Fibroblast of skin of scalp (primary cell): ENCODE data around the gene PRSS36.
A peak's percentile ranks its signal among the peaks of the same experiment; 100 is the strongest.
"Not testable (repeated sequence)": the region's sequence is repeated elsewhere in the genome, so short reads cannot be mapped to it uniquely, and the experiment has no call there.

ENCODE experiments used
- DNase-seq: peaks from one replicate; pipeline ENCODE4 v3.0.0-alpha.2; 2013

The PRSS36 gene

GRCh38 chr16:31183432-31184428 is 33.9 kb upstream of the PRSS36 start:
- DNase-seq, result no peak

- DNase-seq, result no peak
These were observed 32.5 kb upstream of the PRSS36 start for GRCh38 chr16:31182391-31182790.

DNA sequence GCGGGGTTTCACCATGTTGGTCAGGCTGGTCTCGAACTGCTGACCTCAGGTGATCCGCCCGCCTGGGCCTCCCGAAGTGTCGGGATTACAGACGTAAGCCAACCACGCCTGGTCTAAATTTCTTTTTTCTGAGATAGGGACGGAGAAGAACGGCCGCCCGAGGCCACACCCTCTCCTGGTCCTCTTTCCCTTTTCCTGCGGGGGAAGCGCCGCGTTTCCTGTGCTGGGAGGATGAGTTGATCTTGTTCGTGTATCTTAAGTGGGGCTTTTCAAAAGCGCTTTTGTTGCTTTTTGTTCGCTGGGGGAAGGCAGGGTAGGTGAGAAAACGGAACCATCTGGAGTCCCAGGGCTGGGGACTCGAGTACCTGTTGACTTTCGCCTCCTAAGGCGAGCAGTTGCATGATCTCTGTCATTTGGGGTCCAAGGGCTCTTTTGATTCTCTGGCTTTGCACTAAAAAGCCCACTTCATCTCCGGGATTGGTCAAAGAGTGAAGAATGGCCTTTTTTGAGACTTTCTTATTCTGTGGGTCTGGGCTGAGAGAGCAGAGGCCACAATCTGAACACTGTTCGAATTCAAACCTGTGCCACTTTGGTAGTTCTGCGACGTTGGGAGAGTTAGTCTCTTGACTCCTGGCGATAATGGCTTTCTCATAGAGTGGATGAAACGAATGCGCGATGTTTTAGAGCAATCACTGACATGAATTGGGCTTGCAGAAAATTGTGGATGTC is 31.4 kb upstream of the PRSS36 start:
- no peak for DNase-seq

DNA sequence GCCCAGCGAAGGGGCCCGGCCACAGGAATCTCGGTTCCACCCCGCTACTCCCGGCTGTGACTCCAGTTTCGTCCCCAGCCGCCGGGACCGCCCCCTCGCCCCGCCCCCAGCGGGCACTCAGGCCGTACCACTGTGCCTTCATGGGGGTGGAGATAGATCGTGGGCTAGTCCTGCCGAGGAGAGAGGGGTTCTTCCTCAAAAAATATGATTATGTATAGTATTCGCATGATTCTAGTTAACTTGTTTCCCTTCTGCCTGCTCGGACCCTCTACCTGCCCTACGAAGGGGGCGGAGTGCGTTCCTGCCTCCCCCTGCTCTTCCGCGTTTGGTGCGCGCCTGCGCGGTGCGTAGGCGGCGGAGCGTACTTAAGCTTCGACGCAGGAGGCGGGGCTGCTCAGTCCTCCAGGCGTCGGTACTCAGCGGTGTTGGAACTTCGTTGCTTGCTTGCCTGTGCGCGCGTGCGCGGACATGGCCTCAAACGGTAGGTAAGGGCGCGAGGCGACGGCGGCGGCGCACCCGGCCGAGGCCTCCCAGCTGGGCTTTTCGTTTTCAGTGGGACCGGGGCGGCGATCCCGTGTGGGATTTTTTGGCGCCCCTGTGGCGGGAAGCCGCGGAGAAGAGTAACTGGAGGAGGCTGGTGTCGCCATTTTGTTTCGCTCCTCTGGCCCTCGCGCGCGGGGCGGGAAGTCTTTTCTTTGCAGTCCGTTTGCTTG is 30.0 kb upstream of the PRSS36 start, which contains the start of gene FUS:
FUS (plus strand) TSS at position 393 of the 713 bp plus-strand sequence; CDS start at position 469, 76 bp downstream.
- peak; percentile 90 for DNase-seq

GRCh38 chr16:31179219-31179746 is 29.4 kb upstream of the PRSS36 start:
- DNase-seq, result no peak

DNA sequence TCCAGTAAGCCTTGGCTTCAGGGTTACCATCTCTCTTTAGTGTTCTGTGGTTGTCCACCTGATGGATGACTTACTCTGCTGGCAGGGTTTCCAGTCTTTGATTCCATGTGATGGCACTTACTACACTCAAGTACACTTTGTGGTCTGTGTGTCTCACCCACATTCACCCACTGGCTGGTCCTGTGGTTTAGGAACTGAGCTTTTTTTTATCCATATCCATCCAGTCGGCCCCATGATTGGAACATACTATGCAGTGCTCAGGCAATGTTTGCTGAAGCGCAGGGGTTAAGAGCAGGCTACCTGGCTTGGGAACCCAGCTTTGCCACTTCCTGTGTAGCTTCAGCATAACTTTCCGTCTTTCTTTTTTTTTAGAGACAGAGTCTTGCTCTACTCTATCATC is 27.3 kb upstream of the PRSS36 start:
- DNase-seq, result no peak

DNA sequence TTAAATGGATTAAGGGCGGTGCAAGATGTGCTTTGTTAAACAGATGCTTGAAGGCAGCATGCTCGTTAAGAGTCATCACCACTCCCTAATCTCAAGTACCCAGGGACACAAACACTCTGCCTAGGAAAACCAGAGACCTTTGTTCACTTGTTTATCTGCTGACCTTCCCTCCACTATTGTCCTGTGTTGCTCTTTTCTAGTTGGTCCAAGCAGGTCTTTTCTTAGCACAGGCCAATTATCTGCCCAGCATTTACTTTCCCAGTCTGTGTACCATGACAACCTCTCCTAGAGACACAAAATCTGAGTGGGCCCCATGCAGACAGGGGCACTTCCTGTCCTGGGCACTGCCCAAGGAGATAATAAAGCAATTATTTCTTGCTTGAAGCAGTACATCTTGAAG is 20.2 kb upstream of the PRSS36 start:
- DNase-seq, result not testable (repeated sequence)

DNA sequence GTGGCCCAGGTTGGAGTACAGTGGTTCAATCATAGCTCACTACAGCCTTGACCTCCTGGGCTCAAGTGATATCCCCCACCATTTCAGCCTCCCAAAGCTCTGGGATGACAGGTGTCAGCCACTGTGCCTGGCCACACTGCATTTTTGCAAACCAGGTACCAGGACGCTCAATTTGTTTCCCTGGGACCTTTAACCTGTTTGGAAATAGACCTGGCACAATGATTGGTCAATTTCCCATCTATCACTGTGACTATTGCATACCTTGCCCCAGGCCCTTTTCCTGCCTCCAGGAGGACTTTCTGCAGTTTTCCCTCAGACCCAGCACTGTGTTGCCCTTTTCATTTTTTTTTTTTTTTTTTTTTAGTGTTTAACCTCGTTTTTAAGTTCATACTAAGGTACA is 19.0 kb upstream of the PRSS36 start:
- no peak for DNase-seq

GRCh38 chr16:31167315-31167714 is 17.4 kb upstream of the PRSS36 start:
- DNase-seq, result no peak

DNA sequence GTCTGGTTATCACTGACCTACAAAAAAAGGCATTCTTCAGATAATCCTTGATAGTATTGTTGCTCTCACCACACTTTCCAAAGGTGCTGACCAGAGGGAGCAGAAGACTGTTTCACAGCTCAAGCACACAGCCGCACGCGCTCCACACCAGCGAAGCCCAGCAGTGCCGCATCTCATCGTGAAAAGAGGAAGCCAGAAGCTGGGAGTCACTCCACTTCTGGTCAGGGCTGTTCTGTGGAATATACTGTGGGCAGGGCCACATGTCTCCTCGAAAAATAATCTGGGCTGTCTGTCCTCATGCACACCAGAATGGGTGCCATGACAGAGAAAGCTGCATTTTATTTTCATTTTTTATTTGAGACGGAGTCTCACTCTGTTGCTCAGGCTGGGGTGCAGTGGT is 7.3 kb upstream of the PRSS36 start:
- no peak for DNase-seq

- not testable (repeated sequence) for DNase-seq
These were observed 1.1 kb upstream of the PRSS36 start for GRCh38 chr16:31150976-31151375.

DNA sequence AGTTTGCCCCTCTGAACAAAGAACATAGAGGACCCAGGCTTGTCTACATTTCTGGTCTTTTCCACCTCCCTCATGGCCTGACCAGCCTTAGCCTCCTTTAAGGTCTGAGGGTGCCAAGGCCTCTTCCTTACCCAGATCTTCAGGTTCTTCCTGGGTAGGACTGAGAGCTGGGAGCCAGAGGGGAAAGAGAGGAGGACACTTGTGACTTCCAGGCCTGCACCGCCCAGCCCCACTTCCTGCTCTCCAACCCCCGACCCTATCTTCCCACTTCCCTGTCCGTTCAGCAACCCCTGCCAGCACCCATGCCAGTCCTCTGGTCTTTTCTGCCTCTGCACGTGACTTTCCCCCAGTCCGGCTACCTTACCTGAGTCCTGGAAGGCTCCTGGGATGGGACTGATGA is 534 bp downstream of the PRSS36 start:
- DNase-seq, result no peak

GRCh38 chr16:31148896-31149295 is 970 bp downstream of the PRSS36 start:
- no peak for DNase-seq

- DNase-seq, result no peak
These were observed 1.6 kb downstream of the PRSS36 start for GRCh38 chr16:31148281-31148728.

- DNase-seq, result no peak
These were observed 2.3 kb downstream of the PRSS36 start for GRCh38 chr16:31147574-31147973.

GRCh38 chr16:31145398-31145990 is 4.4 kb downstream of the PRSS36 start:
- no peak for DNase-seq

DNA sequence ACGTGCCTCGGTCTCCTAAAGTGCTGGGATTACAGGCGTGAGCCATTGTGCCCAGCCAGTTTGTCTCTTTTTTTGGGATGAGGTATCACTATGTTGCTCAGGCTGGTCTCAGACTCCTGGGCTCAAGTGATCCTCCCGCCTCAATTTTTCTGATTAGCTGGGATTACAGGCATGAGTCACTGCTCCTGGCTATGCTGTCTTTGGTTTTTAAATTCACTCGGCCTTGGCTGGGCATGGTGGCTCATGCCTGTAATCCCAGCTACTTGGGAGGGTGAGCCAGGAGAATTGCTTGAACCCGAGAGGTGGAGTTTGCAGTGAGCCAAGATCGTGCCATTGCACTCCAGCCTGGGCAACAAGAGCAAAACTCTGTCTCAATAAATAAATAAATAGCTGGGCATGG is 5.4 kb downstream of the PRSS36 start:
- DNase-seq, result not testable (repeated sequence)

- no peak for DNase-seq
These were observed 6.1 kb downstream of the PRSS36 start for GRCh38 chr16:31143694-31144148.

DNA sequence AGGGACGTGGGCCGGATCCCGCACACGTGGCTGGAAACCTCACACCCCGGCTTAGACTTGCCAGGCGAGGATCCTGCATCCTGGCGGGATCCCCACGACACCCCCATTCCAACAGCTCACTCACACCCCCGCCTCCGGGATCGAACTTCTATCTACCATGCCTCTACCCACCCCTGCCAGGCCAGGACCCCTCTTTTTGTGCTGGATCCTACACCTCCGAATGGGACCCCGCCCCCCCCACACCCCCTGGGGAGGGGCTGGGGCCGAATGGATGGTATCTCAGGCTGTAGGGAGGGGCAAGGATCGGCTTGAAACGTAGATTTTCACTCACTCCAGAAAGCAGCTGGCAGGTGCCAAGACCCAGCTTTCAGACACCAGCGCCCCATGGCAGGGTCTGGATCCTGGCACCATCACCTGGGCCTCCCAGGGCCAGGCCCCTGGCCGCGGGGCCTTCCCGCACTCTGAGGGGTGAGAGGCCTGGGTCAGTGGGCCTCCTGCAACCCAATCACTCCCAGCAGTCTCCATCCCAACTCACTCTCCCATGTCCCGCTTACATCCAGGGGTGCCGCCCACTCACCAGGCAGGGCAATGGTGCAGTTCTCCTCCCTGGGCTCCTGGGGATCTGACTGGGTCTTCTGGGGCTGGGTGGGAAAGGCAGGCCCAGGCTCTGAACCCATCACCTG is 6.7 kb downstream of the PRSS36 start:
- DNase-seq, result no peak

DNA sequence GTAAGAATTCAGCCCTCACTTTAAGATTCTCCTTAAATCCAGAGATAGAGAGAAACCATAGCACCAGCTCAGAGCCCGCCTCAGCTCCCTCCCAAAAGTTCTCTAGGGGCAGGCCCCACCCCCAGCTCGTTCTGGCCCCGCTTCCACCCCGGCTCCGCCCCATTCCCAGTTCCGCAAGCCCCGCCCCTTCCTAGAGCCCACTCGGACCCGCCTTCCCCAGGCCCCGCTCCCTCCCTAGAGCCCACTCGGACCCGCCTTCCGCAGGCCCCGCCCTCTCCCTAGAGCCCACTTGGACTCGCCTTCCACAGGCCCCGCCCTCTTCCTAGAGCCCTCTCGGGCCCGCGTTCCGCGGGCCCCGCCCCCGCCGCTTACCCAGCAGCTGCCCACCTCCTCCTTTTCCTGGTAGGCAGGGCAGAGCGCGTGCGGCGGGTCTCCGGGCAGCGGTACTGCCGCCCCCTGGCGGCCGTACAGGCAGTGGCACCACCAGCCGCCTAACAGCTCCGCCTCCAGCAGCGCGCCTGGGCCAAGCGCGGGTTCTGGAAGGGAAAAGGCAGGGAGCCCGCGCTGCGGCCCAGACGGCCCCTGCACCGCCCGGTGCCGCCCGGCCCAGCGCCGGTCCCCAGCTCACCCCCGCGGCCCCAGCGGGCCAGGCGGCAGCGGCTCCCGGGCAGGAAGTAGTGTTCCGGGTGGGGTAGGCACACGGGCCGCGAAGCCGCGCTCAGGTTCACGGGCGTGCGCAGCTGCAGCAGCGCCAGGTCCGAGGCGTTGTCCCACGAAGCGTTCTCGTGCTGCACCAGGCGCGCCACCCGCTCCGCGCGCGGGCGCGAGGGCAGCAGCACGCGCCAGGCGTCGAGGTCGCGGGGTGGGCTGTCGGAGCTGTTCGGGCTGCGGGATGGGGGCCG is 7.5 kb downstream of the PRSS36 start:
- DNase-seq, result peak; percentile 99
